Hypothalamus (tissue), 51 donors: ENCODE data around the gene SHC1.
A peak's percentile ranks its signal among the peaks of the same experiment; 100 is the strongest.
"Not testable (repeated sequence)": the region's sequence is repeated elsewhere in the genome, so short reads cannot be mapped to it uniquely, and the experiment has no call there.

Experiments
- DNase-seq, 51 donors: peaks; one replicate each; lab custom pipeline; 2025; lab: John Stamatoyannopoulos, UW

Gene SHC1

DNA sequence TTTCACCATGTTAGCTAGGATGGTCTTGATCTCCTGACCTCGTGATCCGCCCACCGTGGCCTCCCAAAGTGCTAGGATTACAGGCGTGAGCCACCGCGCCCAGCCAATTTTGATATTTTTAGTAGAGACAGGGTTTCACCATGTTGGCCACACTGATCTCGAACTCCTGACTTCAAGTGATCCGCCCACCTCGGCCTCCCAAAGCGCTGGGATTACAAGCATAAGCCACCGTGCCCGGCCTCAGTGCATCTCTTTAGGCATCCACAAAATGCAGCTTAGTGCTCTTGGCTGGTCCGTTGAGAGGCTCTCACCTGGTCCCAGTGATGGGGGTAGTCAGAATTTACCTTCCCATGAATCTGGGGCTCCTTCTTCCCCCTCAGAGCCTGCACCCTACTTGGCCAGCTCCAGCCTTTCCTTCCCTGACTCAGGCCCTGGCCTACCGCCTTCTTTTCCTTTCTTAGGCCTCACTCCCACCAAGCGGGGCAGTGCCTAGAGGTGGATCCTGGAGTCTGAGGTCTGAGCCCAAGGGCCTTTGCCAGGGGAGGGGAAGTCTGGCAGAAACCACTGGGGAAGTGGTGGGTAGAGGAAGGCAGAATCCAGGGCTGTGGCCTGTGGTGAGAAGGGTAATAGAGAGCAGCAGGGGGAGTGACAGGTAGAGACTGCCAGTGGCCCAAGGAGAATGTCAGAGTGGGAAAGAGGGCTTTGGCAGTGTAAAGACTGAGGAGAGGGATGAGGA, 26.6 kb upstream of the SHC1 start:
- no peak for DNase-seq

DNA sequence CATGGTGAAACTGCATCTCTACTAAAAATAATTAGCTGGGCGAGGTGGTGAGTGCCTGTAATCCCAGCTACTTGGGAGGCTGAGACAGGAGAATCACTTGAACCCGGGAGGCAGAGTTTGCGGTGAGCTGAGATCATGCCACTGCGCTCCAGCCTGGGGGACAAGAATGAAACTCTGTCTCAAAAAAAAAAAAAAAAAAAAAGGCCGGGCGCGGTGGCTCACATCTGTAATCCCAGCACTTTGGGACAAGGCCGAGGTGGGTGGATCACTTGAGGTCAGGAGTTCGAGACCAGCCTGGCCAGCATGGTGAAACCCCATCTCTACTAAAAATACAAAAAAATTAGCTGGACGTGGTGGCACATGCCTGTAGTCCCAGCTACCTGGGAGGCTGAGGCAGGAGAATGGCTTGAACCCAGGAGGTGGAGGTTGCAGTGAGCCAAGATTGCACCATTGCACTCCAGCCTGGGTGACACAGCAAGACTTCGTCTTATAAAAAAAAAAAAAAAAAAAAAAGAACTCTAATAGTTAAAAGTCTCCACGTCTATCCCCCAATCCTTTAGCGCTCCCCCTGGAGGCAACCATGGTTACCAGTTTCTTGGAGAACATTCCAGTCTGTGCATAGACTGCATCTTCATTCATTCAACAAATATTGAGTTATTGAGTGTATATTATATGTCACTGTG, 24.9 kb upstream of the SHC1 start:
- peak in 4 of 51 donors; percentile 19 to 35 (median 25) for DNase-seq

DNA sequence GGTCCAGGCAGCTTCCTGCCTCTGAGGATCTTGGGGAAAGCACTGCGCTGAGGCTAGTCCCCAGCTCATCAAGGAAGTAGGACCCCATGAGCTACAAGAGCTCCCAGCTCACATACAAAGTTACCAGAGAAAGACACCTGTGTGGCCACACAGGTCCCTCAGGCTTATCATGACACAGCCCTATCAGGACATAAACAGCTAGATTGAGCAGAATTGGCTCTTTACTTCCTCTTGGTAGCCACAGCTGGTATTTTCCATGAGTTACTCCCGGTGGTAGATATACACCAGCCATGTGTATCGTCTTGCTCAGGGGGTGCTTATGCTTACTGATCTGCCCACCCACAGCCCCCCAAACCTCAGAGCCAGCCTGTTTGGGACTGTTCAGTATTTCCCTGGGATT, 24.0 kb upstream of the SHC1 start:
- DNase-seq: no peak

DNA sequence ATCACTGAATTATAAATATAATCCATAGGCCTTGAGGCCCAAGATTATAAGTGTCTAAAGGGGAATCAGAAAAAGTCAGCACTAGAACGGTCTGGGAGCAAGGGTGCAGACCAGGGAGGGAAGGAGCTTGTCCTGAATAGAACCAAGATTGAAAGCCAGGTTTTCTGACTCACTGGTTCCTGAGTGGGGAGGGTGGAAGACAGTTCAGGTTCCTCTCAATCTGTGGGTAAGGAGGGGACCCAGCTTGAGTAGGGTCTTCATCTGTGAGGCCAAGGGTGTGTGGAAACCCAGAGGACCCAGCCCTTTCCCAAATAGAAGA, 23.7 kb upstream of the SHC1 start:
- no peak for DNase-seq

DNA sequence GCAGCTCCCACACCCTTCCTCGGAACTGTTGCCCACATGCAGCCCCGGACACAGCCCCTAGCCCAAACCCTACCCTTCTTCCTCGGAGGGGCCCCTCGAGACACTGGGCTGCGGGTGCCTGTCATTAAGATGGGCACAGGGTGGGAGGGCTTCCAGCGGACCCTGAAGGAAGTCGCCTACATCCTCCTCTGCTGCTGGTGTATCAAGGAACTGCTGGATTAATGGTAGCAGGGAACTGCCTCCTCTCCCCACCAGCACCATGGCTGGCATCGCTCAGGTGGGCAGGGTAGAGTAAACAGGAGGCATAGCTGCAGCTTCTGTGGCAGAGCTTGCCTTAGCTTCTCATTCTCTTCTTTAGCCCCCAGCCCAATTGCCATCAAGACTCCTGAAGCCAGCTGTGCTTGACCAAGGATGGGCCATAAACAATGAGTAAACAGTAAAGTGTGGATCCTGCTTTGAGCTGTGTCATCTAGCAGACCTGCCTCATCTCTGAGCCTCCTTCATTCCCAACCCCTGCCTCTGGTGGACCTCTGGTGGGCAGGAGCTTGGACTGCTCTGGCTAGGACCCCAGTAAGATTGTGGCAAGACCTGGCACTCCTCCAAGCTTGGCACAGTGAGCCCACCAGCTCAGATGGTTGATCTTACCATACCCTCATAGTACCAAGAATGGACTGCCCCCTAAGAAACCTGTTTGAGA, 23.2 kb upstream of the SHC1 start, which contains the start of gene LENEP:
LENEP (plus strand) TSS at position 15 of the 697 bp plus-strand sequence; CDS start at position 37, 22 bp downstream.
- no peak for DNase-seq

DNA sequence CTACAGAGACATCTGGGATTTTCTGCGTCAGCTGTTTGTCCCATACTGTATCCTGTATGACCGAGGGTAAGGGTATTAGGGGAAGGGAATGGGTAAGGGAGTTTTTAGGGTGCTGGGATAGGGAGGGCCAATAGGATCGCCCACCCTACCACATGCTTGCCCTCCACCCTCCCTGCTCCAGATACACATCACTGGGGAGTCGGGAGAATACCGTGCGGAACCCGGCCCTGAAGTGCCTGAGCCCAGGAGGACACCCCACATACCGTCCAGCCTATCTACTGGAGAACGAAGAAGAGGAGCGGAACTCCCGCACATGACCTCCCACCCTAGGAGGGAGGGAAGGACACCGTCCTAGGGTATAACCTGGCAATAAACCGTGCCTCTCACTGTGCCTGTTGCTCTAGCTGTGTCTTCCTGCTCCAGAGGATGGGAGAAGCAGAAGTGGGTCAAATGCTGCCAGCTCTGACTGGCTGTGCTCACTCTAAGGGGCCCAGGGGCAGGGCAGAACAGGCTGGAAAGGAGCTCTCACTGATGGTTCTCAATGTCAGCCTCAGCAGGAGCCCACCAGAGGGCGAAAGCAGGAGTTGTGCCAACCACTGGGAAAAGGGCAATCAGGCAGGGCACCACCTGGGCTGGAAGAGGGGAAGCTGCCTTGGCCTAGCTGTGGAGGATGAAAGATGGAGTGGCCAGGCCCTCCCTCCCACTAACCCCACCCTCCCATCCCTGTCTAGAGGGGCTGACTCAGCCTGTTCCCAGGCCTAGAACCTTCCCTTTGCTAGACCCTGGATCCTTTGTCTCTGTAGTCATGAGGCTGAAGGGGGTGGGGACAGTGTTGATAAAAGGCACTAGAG, 22.4 kb upstream of the SHC1 start:
- no peak for DNase-seq

DNA sequence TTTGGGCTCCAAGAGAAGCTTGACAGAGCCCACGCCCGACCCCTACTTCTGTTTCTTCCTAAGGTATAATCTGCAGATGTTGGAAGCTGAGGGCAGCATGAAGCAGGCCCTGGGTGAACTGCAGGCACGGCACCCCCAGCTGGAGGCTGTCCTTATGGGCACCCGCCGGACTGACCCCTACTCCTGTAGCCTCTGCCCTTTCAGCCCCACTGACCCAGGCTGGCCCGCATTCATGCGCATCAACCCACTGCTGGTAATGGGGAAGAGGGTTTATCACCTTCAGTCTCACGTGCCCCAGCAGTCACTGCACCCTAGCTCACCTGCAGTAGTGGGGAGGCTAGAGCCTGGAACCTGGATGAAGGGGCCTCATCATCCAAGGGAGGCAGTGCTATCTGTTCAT, 19.7 kb upstream of the SHC1 start:
- DNase-seq: no peak

DNA sequence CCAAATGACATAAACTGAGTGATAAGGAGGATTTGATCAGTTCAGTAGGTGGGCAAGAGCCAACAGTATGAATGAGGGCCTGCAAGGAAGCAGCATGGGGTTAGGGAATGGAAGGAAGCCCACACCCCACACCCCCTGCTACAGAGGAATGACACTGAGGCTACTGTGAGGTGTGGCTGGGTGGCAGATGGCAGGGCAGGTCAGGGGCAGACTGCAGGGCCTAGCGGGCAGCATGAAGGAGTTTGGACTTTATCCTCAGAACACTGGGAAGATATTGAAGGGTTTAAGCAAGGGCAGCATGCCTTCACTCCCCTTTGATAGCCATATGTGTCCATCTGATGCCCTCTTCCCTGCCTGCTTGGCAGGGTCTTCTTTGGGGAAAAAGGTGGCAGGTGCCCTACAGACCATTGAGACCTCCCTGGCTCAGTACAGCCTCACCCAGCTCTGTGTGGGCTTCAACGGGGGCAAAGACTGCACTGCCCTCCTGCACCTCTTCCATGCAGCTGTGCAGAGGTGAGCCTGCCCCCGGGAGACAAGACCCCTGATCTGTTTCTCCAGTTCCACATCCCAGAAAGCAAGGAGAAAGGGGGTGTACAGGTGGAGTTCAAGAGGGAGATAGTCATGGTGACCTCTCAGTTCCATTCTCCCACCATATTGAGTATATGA, 18.8 kb upstream of the SHC1 start:
- DNase-seq: no peak

DNA sequence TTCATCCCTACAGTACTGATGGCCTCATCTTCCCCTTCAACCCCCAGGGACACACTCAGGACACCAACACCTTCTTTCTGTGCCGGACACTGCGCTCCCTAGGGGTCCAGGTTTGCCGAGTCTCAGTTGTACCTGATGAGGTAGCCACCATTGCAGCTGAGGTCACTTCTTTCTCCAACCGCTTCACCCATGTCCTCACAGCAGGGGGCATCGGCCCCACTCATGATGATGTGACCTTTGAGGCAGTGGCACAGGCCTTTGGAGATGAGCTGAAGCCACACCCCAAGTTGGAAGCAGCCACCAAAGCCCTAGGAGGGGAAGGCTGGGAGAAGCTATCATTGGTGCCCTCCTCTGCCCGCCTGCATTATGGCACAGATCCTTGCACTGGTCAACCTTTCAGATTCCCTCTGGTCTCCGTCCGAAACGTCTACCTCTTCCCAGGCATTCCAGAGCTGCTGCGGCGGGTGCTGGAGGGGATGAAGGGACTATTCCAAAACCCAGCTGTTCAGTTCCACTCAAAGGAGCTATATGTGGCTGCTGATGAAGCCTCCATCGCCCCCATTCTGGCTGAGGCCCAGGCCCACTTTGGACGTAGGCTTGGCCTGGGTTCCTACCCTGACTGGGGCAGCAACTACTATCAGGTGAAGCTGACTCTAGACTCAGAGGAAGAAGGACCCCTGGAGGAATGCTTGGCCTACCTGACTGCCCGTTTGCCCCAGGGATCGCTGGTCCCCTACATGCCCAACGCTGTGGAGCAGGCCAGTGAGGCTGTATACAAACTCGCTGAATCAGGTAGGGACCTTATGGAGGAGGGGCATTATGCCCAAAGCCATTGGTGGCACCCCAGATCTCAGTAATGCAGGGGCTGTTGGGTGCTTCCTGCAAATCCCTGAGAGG, 17.8 kb upstream of the SHC1 start:
- no peak for DNase-seq

DNA sequence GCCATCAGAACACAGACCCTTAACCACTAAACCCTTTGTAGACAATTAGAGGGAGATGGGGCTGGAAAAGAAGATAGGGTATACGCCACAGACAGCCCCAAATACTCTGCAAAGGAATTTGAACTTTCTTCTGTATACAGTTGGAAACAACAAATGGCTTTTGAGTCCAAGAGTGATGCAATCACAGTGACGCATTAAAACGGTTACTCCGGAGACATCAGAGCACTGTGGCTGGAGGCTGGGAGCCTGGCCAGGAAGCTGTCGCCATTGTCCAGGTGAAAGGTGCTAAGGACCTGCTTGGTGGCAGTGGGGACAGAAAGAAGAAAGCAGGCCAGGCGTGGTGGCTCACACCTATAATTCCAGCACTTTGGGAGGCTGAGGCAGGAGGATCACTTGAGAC, 16.8 kb upstream of the SHC1 start:
- no peak for DNase-seq

DNA sequence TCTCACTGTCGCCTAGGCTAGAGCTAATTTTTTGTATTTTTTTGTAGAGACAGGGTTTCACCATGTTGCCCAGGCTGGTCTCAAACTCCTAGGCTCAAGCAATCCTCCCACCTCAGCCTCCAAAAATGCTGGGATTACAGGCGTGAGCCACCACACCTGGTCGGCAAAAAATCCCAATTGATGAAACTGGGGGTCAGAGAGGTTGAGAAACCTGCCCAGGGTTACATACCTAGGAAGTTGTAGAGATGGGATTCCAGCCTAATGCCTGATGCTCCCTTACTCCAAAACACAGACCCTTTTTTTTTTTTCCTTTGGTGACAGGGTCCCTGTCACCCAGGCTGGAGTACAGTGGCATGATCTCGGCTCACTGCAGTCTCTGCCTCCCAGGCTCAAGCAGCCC, 16.2 kb upstream of the SHC1 start:
- not testable (repeated sequence) for DNase-seq

DNA sequence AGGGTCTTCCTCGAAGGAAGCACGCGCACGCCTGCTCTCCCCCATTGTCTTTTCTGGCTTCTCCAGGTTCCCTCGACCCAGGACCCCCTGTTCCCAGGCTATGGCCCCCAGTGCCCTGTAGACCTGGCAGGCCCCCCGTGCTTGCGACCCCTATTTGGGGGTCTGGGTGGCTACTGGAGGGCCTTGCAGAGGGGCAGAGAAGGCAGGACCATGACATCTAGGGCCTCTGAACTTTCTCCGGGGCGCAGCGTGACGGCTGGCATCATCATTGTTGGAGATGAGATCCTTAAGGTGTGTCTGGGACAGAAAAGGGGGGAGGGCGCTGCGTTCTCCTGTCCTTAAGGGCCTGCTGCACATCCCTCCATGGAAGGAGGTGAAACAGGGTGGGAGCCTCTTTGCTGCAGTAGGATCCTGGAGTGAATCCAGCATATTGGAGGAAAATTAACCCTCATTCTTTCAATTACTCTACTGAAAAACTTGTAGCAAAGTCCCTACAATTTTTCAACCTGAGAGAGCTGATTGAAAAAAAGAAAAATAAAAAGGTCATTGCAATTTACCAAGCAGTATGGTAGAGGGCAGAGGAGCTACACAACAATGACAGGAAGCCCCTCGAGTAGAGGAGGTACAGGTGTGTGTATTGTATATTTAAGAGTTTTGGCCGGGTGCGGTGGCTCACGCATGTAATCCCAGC, 13.4 kb upstream of the SHC1 start:
- DNase-seq: no peak

DNA sequence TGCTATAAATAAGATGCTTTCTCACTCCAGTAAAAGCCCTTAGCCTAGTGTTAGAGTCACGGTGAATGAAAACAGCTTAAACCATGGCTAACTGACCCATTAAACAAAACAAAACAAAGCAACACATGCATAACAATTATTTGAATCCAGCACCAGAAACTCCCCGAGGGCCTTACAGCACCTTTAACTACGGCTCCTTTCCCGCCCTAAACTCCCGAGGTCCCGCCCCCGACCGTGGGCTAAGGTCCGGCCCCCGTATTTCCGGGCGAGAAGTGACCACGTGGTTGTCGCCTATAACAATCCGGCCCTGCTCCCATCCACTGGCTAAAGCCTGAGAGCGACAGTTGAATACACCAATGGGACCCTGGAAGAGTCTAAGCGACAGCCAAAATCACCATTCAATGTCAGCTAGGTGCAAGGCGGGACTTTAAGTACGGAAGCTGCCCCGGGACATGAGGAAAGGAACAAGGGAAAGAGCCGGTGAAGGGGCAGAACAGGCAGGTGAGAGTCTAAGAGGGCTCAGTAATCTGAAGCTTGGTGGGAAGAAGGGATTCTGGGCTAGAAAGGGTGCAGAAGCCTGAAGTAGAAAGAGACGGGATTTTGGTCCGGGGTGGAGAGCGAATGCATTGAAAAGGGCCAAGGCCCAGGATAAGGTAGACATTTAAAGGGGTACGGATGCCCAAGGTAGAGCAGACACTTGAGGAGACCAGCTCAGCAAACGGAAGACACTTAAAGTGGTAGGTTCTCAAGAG, 12.5 kb upstream of the SHC1 start, which contains the start of gene FLAD1:
FLAD1 (plus strand) TSS at position 448 of the 752 bp plus-strand sequence. CDS start 351 bp downstream, outside the sequence.
- DNase-seq: peak; percentile 40 to 98 (median 92)

DNA sequence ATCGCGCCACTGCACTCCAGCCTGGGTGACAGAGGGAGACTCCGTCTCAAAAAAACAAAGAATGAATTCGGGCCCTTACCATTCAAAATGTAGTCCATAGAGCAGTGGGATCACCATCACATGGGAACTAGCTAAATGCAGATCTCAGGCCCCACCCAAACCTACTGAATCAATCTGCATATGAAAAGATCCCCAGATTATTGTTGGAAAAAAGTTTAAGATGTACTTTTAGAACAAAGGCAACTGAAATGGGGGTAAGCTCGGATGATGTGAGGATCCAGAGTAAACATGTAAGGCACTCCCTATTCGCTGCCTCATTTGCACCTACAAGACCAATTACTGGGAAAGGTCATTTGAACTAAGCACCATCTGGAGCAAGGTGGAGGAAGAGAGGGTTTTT, 11.8 kb upstream of the SHC1 start:
- DNase-seq: no peak

DNA sequence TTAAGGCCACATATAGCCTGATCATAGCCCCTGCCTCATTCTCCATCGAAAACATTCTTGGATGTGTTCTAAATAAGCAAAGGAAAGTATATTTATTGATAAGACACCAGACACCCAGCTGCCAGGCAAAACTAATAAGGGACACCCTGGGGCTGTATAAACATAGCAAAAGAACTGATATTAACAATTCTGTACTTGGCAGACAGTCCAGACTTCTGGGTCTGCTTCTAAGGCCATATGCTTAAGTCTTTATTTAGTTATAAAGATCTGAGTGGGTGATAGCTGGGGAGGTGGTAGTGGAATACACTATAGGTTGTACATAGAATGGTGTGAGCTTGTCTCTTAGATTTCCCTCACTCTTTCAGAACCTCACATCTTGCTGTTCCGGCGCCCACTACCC, 7.8 kb upstream of the SHC1 start:
- DNase-seq: no peak

DNA sequence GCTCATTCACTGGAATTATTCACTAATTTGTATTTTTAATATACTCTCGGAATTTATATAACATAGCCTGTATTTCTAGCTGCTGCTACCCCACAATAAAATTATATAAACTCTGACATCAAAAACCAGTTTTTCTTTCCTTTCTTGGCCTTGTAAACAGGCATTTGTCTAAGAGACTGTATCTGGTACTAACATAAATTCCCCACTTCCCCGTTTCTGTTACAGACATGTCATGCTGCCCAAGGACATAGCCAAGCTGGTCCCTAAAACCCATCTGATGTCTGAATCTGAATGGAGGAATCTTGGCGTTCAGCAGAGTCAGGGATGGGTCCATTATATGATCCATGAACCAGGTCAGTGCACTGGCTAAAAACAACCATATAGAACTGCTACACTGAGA, 7.2 kb upstream of the SHC1 start:
- DNase-seq: not testable (repeated sequence)

DNA sequence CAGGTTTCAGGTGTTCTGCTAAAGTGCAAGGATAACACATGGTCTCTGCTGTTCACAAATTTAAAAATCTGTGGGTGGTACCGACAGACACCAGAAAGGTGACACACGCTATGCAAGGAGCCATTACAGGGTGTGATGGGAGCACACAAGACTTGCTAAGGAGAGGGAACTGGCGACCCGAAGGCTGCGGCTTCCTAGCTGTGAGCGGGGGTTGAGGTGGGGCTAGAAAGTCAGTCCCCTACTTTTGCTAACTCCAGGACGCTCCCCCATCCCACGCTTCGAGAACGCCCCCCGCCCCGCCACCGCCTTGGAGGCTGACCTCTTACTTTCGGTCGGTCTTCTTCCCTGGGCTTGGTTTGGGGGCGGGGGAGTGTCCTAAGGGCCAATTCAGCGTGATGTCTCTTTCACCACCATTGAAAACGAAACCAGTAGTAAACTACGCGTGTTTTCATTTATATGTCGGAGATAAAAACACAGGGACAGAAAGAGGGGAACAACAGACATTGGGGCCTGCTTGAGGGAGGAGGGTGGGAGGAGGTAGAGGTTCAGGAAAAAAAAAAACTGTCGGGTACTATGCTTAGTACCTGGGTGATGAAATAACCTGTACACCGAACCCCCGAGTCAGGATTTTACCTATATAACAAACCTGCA, 5.0 kb upstream of the SHC1 start:
- DNase-seq: peak in 20 of 51 donors; percentile 9 to 65 (median 20)
